ENCODE results near the gene USP9X. TPM values are rescaled to one million over a fixed set of nuclear protein-coding genes. Genes with fewer than 3 reads are reported as not detected.
"Not testable (repeated sequence)": the region's sequence is repeated elsewhere in the genome, so short reads cannot be mapped to it uniquely, and the experiment has no call there.

The USP9X gene
- total RNA-seq, 1 donor from 2014 or later: 80.4 TPM

DNA sequence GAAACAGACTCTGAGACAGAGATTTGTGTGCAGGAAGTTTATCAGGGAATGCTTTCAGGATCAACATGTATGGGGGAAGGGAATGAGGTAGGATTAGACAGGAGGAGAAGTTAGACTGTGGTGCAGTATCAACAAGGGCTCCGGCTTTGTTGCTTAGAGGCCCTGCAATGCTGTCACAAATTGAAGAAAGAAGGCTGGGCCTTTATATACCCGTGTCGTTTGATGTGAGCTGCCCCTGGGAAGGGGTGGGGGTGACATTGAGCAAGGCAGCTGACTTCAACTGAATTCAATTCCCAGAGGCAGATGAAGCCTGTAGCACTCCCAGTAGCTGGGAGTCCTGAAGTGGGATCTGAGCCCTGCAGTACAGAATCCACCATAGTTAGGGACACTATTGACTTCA, 29.5 kb upstream of the USP9X start:
- H3K36me3 Mint-ChIP-seq (ENCODE audit: unreplicated experiment): no peaks in the 10 kb centered on the region
- no peaks in the 10 kb centered on the region for H3K9me3 Mint-ChIP-seq (ENCODE audit: unreplicated experiment)
- DNase-seq (ENCODE audit: extremely low spot score, unreplicated experiment): no peak
- TF ChIP-seq CTCF (IDR thresholded peaks at IDR 0.05): no peak
- H3K27me3 Mint-ChIP-seq (ENCODE audit: unreplicated experiment): no peaks in the 10 kb centered on the region
- no peak overlapping the region for H3K4me3 Mint-ChIP-seq (ENCODE audit: unreplicated experiment)
- no peak overlapping the region for H3K27ac Mint-ChIP-seq (ENCODE audit: unreplicated experiment)
- no peaks in the 10 kb centered on the region for H3K4me1 Mint-ChIP-seq (ENCODE audit: unreplicated experiment)

- not testable (repeated sequence) for H3K36me3 Mint-ChIP-seq (ENCODE audit: unreplicated experiment); H3K4me1 Mint-ChIP-seq (ENCODE audit: unreplicated experiment); H3K27me3 Mint-ChIP-seq (ENCODE audit: unreplicated experiment); H3K4me3 Mint-ChIP-seq (ENCODE audit: unreplicated experiment); H3K27ac Mint-ChIP-seq (ENCODE audit: unreplicated experiment); DNase-seq (ENCODE audit: extremely low spot score, unreplicated experiment); H3K9me3 Mint-ChIP-seq (ENCODE audit: unreplicated experiment)
Observed at GRCh38 chrX:41063276-41063675, 22.0 kb upstream of the USP9X start.

- H3K4me1 Mint-ChIP-seq (ENCODE audit: unreplicated experiment): peaks cover 4% of the 10 kb centered on the region
- no peak for DNase-seq (ENCODE audit: extremely low spot score, unreplicated experiment)
- no peak for TF ChIP-seq CTCF (IDR thresholded peaks at IDR 0.05)
- H3K27me3 Mint-ChIP-seq (ENCODE audit: unreplicated experiment): no peaks in the 10 kb centered on the region
- H3K4me3 Mint-ChIP-seq (ENCODE audit: unreplicated experiment): no peak overlapping the region
- H3K27ac Mint-ChIP-seq (ENCODE audit: unreplicated experiment): no peak overlapping the region
- H3K36me3 Mint-ChIP-seq (ENCODE audit: unreplicated experiment): no peaks in the 10 kb centered on the region
- H3K9me3 Mint-ChIP-seq (ENCODE audit: unreplicated experiment): no peaks in the 10 kb centered on the region
Observed at GRCh38 chrX:41064018-41064417, 21.2 kb upstream of the USP9X start.

DNA sequence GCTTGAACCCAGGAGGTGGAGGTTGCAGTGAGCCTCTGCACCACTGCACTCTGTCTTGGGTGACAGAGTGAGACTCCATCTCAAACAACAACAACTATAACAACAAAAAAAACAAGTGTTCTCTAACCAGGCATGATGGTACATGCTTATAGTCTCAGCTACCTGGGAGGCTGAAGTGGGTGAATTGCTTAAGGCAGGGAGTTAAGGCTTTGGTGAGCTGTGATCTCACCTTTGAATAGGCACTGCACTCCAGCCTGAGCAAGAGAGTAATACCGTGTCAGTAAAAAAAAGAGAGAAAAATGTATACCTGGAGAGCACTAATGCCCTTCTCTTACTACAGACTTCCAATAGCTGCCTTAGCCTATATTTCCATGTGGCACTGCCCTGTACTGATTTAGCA, 18.9 kb upstream of the USP9X start:
- Mint-ChIP-seq H3K27me3 (ENCODE audit: unreplicated experiment) (no peaks in the 10 kb centered on the region), H3K4me3 (ENCODE audit: unreplicated experiment) (no peak overlapping the region), H3K9me3 (ENCODE audit: unreplicated experiment) (no peaks in the 10 kb centered on the region), H3K4me1 (ENCODE audit: unreplicated experiment) (peaks cover 4% of the 10 kb centered on the region), H3K36me3 (ENCODE audit: unreplicated experiment) (no peaks in the 10 kb centered on the region), H3K27ac (ENCODE audit: unreplicated experiment) (no peak overlapping the region)
- TF ChIP-seq CTCF (IDR thresholded peaks at IDR 0.05): no peak
- DNase-seq (ENCODE audit: extremely low spot score, unreplicated experiment): no peak

- H3K4me3 Mint-ChIP-seq (ENCODE audit: unreplicated experiment): no peak overlapping the region
Observed at GRCh38 chrX:41066969-41067368, 18.3 kb upstream of the USP9X start.

More at GRCh38 chrX:41066969-41067368, 18.3 kb upstream of the USP9X start:
- Mint-ChIP-seq H3K27ac (ENCODE audit: unreplicated experiment) (no peak overlapping the region), H3K36me3 (ENCODE audit: unreplicated experiment) (no peaks in the 10 kb centered on the region), H3K27me3 (ENCODE audit: unreplicated experiment) (no peaks in the 10 kb centered on the region), H3K9me3 (ENCODE audit: unreplicated experiment) (no peaks in the 10 kb centered on the region), H3K4me1 (ENCODE audit: unreplicated experiment) (peaks cover 4% of the 10 kb centered on the region)
- no peak for DNase-seq (ENCODE audit: extremely low spot score, unreplicated experiment)
- no peak for TF ChIP-seq CTCF (IDR thresholded peaks at IDR 0.05)

Data from osteocyte (in vitro differentiated cells).